Measurements from ENCODE around the gene CFAP69.
"Not testable (repeated sequence)": the region's sequence is repeated elsewhere in the genome, so short reads cannot be mapped to it uniquely, and the experiment has no call there.

Gene CFAP69

DNA sequence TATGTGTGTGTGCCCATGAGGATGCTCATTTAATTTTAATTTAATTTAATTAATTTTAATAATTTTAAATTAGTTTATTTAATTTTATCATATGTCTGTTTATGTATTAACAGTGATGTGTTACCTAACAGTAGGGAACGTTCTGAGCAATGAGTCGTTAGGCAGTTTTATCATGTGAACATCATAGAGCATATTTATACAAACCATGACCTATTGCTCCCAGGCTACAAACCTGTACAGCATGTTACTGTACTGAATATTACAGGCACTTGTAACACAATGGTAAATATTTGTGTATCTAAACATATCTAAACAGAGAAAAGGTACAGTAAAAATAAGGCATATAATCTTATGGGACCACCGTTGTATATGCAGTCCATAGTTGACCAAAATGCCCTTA, 13.7 kb upstream of the CFAP69 start:
- no peak for DNase-seq (ENCODE audit: low read depth)

DNA sequence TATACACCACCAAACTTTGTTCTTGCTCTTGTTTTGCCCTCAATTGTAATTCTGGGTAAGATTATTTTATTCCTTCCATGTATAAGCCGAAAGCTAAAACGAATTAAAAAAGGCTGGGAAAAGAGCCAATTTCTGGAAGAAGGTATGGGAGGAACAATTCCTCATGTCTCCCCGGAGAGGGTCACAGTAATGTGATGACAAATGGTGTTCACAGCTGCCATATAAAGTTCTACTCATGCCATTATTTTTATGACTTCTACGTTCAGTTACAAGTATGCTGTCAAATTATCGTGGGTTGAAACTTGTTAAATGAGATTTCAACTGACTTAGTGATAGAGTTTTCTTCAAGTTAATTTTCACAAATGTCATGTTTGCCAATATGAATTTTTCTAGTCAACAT, 12.5 kb upstream of the CFAP69 start:
- DNase-seq (ENCODE audit: low read depth) = no peak

- no peak for DNase-seq (ENCODE audit: low read depth)
Measured at GRCh38 chr7:90233569-90233968, 11.4 kb upstream of the CFAP69 start.

GRCh38 chr7:90236721-90237289, 8.2 kb upstream of the CFAP69 start:
- DNase-seq (ENCODE audit: low read depth) = no peak

DNA sequence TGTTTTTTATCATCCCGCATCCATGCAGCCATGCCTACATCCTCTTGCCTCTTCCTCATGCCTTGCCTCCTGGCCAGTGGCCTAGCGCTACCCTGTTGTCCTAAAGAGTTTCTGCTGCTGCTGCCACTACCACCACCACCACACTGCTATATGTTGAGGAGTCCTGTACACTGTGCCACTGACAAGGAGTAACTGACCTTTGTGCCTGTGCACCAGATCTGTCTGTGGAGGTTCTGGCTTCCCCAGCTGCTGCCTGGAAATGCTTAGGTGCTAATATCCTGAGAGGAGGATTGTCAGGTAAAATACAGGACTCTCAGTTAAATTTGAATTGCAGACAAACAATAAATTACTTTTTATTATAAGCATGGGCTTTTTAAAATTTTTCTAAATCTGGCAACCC, 7.0 kb upstream of the CFAP69 start:
- DNase-seq (ENCODE audit: low read depth) = no peak

DNA sequence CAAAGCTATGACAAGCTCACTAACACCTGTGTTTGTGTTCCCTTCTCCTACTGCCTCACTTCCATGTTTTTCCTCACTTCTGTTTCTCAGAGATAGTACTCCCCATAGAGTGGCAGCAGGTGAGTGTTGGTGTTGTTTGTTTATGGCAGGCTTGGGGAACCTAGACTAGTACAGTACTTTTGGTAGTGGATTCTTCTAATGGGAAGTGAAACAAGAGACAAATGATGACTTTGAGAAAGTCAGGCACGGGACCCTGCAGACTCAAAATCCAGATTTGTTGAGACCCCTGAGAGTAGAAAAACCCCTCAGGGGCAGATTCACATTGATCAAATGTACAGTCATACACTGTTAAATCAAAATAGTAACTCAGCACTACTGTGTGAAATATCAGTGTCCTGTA, 6.4 kb upstream of the CFAP69 start:
- no peak for DNase-seq (ENCODE audit: low read depth)

DNA sequence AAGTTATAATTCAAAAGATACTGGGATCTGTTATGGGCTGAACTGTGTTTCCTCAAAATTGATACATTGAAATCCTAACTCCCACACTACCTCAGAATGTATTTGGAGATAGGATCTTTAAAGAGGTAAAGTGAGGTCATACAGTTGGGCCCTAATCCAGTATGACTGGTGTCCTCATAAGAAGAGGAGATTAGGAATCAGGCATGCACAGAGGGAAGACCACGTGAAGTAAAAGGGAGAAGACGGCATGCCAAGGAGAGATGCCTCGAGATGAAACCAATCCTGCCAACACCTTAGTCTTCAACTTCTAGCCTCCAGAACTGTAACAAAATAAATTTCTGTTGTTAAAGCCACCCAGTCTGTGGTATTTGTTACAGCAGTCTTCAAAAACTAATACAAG, 5.9 kb upstream of the CFAP69 start:
- no peak for DNase-seq (ENCODE audit: low read depth)

DNA sequence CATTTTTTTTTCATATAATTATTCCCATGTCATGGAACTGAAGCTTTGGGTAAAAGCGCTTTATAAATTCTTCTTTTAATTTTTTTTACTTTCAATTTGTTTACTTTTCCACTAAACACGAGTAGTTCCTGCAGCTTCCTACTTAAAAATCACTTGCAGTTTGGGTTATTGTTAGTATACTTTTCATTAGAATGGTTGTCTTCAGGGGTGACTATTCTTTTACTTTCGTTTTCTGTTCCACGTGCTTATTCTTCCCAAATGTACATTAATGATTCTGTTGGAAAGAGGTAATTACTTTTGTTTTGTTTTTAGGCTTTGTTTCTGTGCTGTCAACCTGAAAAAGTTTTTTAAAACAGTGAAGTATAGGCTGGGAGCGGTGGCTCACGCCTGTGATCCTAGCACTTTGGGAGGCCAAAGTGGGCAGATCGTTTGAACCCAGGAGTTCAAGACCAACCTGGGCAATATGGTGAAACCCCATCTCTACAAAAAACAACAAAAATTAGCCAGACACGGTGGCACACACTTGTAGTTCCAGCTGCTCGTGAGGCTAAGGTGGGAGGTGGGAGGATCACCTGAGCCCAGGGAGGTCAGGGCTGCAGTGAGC, 5.2 kb upstream of the CFAP69 start:
- DNase-seq (ENCODE audit: low read depth) = no peak

DNA sequence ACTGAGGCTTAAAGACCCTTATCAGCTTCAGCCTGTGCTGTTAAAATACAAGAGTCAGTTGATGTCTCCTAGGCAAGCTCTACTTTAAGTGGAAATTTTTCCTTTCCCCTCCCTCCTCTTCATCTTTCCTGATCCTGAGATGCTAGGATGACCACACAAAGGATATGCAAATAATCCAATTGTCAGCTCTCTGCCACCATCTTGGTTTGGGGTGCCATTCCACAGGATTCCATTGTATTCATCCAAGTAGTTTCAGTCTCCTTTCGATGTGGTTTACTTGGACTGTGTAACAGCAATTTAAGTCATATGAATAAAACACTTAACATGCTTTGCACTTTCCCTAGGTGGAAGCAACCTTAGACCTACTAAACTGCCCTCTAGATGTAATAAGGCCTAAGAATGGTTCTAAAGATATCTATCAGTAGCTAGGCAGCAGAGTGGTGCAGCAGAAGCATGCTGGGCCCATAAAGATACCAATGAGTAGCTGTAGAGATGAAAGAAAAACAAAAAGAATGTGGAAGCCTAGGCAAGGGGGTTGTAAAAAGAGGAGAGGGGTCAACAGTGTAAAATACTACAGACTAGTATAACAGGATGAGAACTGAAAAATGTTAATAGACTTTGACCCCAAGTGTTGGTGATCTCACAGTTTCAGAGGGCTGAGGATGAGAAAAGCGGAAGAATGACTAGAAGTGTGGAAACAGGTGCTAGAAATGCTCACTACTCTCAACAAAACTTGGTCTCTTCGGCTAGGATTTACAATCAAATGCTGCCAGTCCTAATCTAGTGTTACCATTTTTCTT, 2.4 kb upstream of the CFAP69 start:
- DNase-seq (ENCODE audit: low read depth) = no peak

GRCh38 chr7:90243556-90243955, 1.4 kb upstream of the CFAP69 start:
- DNase-seq (ENCODE audit: low read depth) = no peak

GRCh38 chr7:90244565-90244908, 437 bp upstream of the CFAP69 start:
- DNase-seq (ENCODE audit: low read depth) = no peak

DNA sequence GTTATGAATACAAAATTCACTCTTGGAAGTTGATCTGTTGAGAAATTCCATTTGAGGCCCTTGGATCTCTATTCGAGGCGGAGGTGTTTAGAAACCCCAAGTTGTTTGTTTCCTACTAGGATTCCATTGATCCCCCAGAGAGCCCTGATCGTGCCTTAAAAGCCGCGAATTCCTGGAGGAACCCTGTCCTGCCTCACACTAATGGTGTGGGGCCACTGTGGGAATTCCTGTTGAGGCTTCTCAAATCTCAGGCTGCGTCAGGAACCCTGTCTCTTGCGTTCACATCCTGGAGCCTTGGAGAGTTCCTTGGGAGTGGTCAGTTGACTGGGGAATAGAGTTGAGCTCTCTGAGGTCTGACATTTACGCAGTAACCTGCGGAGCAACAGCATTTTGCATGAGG, 1.2 kb downstream of the CFAP69 start:
- peak; percentile 76 for DNase-seq (ENCODE audit: low read depth)

DNA sequence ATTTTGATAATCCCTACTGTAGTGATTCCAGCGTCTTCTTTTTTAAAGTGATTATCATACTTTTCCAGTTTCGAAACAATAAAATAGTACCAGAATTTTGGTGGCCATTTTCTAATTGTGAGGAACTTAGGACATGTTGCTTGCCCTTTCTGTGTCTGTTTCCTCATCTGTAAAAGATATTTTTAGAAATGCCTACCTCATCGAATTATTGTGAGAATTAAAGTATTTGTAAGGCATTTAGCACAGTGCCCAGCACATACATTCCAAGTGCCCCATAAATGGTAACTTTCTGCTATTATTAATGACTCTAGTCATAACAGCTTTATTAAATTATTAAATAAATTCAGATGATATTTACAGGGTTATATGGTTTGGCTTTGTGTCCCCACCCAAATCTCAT, 3.7 kb downstream of the CFAP69 start:
- no peak for DNase-seq (ENCODE audit: low read depth)

DNA sequence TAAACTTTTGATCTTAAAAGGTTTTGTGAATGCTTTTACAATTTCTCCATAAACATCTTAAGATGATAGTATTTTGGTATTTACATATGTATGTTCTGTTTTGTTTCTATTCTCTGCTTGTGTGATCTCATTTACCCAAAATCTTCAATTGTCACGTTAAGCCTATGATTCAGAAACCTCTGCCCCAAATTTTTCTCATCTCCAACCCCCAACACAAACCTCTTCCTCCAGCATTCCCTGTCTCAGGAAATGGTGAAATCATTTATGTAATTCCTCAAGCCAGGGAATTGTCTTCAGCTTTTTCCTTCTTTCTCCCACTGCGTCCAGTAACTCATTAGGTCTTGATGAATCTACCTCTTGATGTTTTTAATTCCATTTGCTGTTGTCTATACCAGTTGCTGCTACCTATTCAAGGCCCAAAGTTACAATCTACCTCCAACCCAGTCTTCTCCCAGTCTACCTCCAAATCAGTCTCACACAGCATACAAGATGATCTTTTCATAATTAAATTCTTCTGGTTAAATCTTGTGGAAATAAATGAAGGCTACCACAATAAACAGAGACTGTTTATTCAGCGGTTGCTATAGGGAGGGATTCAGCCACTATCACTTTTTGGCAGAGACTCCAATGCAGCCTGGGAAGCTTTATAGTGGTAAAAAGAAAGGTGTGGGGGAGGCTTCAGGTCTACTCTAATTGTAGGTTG, 5.8 kb downstream of the CFAP69 start:
- DNase-seq (ENCODE audit: low read depth) = peak; percentile 80

GRCh38 chr7:90251304-90251635, 6.3 kb downstream of the CFAP69 start:
- no peak for DNase-seq (ENCODE audit: low read depth)

GRCh38 chr7:90256011-90256410, 11.0 kb downstream of the CFAP69 start:
- not testable (repeated sequence) for DNase-seq (ENCODE audit: low read depth)

DNA sequence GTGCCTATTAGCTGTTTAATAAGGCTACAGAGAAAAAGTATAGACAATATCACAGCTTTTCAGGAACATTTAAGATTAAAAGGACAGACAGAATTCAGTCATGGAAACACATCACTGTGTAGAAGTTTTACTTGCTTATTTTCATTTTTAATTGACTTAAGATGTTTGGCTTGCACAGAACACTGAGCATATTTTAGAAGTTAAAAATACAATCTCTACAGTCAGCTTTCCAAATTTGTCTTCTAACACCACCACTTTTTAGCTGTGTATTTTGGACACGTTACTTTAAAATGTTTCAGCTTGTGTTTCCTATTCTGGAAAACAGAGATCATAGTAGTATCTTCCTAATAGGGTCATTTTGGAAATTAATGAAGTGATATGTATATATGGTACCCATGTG, 11.8 kb downstream of the CFAP69 start:
- no peak for DNase-seq (ENCODE audit: low read depth)

DNA sequence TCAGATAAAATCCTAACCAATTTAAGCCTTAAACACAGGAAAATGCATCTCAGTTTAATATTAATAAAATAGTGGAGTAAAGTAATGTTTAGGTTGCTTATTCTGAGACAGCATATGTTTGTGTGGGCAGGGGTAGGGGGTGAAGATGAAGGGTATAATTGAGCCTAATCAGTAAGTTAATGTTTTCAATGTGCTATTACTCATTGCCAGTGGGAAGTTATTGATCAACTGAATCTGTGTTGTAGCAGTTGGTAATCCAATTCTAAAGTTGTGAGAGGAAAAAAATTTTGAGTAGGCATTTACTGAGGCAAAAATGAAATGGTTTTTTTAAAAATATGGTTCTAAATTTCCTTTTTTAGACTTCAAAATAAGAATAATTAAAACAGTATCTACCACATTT, 16.5 kb downstream of the CFAP69 start:
- no peak for DNase-seq (ENCODE audit: low read depth)

DNA sequence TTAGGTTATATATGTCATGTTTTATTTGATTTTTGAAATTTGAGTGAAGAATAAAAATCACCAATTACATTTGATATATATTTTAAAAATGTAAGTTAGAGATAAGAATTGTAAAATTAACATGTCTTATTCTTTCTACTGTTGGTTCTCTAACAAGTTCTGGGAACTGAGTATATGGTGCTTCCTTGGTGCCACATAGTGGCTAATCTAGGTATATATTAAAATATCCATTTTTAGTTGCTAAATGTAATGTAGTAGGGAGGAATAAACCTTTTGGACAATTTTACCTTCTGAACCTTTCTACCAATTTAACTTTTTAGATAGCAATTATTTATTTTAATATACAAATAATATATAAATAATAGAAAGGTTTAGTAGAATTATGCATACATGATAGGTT, 17.5 kb downstream of the CFAP69 start:
- no peak for DNase-seq (ENCODE audit: low read depth)

DNA sequence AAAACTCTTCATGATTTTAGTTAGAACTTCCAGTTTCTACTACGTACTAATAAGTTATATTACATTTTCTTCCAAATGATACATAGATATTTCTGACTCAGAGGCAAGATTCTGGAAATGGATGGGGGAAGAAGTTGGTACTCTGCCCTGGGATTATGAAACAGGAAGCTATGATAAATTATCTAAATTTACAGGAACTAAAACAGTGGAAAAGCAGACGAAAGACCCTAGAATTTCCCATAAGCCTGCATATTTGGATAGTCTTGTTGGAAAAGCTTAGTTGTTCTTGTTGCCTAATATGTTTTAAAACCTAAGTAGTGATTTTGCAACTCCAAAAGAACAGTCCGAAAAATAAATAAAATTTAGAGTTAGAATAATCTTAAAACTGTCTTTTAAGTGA, 21.8 kb downstream of the CFAP69 start:
- DNase-seq (ENCODE audit: low read depth) = peak; percentile 92

DNA sequence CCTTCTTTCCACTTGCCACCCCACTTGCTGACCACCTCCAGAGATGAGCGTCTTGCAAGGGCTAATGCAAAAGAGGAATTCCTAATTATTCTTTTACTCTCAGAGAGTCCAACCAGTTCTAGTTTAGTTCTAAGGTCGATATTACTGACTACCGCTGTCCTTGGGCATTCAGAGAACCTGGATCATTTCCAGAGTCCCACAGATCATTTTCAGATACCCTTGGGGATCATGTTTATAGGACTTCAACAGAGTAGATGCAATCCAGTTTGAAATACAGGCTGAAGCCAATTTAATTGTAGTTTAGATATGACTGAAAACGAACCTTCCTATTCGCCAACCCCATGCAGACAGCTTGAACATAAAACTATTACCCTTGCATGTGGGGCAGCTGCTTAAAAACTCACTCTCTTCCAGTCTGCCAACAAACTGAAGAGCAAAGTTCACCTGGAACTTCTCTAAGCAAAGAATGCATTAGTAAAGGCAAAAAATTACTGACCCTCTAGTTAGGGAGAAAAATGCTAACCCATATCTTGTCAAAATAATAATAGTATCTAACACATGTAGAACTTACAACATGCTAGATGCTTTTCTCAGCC, 22.4 kb downstream of the CFAP69 start:
- no peak for DNase-seq (ENCODE audit: low read depth)

GRCh38 chr7:90269163-90269562, 24.2 kb downstream of the CFAP69 start:
- no peak for DNase-seq (ENCODE audit: low read depth)
